CD4-positive, alpha-beta T cell treated with Interleukin-6 for 4 hours (primary cell): ENCODE measurements around the gene GHRL.
A peak's percentile ranks its signal among the peaks of the same experiment; 100 is the strongest.

ENCODE experiments used
- DNase-seq: peaks from one replicate; pipeline ENCODE4 v3.0.0-alpha.2; 2020; ENCODE audit warnings: mixed read lengths

The GHRL gene

DNA sequence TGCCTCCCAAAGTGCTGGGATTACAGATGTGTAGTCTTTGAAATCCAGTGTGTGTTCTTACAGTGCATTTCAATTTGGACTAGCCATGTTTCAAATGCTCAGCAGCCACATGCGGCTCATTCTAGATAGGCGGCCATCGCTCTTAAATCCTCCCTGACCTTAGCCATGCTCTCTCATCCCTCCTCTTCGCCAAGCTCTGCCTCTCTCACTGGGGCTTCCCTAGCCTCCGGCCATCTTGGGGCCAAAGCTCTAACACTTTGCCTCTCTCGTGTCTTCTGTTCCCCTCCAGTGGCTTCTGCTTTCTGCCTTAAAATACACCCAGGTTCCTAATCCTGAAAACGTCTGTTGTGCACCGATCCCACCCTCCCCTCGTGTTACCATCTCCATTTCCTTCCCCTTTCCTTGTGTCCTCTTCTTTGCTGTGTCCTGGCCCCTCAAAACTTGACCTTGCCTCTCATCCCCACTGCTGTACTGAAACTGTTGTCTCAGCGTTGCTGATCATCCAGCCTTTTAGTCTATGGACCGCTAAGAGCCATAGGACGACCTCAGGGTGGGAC lies 1.4 kb upstream of the GHRL start:
- no peak for DNase-seq

DNA sequence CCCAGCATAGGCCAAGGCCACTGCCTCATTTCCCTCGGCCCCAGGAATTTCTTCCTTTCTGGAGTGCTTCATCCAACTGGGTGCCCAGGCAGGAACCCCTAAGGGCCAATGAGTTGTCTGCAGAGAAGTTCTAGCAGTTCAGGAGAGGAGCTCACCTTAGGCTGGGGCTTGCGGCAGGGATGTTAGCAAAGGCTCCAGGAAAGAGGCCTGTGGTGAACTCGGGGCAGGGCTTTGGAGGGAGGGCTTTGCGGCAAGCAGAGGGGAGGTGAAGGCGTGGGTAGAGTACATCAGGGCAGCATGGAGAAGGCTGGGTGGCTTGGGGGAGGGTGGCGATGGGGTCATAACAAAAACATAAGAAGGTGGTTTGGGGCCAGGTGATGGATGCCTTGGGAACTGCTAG lies 1.1 kb downstream of the GHRL start:
- no peak for DNase-seq

DNA sequence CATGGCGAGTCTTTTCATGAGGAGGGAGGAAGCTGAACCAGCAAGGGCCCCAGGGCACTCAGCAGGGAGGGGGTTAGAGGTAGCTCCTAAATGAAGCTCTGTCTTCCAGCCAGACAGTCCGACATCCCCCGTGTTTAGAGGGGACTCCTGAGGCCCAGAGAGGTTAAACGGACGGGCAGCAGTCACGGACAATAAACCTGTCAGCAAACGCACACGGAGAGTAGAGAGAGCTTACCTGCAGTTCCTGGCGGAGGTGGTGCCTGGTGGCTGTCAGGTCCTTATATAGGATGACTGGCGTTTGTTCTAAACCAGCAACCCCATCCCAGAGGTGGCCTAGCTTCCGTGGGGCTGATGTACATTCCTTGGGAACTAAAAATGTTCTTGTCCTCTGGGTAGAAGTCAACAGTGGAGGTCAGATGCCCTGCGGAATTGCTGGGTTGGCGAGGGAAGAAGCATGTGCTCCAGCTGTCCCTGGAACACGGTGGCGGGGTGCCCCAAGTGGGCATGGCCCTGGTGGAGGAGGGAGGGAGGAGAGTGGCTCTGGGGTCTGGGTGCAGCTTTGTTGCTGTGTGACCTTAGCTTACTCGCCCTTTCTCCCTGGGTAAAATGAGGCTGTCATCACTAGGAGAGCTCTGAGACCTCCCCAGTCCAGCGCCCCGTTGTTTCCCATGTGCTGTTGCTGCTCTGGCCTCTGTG lies 2.1 kb downstream of the GHRL start:
- DNase-seq = no peak

DNA sequence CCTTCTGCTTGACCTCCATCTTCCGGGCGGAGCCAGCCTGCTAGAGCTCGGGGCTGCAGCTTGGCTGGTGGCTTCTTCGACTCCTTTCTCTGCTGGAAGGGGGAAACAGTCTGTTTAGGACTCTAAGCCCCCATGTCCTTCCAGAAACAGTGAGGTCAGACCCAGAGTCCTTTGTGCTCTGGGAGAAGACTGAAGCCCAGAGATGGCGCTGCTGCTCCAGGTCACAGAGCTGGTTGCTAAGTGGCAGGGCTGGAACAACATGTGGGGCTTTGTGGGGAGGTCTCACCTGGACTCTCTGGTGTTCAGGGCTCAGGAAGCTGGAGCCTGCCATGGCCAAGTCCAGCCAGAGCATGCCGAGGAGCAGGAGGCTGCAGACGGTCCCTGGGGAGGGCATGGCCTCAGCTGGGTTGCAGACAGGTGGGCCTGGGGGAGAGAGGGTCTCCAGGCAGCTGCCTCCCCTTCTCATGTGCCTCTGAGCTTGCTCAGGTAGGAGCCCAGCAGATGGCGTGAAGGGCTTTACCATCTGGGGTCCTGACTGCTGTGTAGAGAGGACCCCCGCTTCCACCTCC lies 2.9 kb downstream of the GHRL start:
- no peak for DNase-seq

DNA sequence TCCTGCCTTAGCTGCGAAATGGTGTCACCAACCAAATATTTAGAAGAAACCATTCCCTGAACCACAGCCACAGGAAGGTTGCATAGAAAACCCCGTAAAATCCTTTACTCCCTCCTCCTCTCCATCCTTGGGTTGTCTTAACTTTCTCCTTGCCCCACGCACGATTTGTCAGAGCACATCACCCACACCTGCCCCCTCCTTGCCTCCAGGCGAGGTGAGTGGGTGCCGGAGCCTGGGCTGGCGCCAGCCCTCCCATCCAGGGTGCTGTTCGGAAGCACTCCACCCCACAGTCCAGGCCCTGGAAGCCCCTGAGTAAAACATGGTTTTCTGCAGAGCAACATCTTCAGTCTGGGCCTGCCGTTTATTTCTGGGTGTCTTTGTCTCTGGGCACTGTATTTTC lies 3.7 kb downstream of the GHRL start:
- no peak for DNase-seq

DNA sequence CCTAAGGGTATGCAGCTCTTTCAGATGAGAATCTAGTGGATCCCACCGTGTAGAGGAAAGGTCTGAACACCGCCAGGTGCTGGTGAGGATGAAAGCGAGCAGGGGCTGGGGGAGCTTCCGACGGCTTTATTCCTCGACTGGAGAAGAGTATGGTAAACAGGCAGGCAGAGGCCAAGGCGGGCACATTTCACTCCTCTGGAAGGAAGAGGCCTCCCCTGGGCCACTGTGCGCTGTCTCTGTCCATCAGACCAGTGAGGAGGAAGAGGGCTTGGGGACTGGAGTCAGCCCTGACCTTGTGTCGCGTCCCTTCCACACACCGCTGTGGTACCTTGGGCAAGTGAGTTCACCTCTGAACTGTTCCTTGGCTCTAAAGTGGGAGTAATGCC lies 4.2 kb downstream of the GHRL start:
- no peak for DNase-seq

DNA sequence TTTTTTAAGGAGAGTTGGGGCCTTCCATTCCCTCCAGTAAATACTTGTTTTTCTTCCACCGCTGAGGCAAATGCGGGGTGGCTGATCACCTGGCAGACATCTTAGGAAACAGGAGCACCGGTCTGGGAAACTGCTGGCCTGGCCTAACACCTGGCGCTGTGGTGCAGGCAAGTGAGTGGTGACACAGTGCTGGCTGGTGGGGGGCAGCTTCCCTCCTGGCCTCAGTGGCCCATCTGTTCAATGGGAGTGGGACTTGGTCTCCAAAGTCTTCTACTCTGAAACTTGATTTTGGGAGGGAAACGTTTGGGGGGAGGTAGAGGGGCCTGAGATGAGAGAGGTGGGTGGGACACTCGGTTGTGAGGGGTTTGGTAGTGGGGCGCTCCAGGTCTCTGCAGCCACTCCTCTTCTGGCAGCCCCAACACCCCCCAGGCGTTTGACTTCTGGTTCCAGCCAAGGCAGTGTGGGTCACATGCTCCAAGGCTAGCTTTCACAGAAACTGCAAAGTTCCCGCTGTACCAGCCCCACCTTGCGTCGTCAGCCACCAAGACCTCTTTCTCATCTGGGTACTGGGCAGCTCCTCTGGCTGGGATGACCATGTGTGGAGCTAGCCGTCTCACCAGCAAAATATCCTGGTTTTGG lies 4.7 kb downstream of the GHRL start:
- DNase-seq = no peak

DNA sequence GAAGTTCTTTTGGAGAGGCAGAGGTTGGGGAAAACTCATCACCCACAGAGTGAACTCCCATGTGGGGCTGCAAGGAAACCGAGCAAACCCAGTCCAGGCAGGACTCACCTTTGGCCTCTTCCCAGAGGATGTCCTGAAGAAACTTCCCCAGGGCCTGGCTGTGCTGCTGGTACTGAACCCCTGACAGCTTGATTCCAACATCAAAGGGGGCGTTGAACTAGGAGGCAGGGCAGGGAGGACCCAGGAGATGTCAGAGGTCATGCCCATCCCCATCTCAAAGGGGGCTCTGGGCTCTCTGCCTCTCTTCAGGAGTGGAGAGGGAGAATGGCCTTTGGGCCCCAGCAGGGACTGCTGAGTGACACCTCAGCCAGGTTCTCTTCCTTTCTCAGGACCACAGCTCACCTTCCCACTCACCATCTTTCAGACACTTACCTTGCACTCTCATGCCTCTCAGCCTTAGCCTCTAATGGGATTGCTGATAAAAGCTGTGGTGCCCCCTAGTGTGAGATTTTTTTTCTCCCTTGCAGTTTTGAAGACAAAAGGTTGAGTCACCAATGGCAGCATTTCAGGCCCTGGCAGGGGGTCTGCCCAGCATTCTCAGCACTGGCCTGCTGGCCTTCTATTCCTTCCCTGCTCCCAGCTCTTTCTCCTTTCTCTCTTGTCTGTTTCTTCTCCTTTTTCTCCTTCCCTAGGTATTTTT lies 6.0 kb downstream of the GHRL start:
- DNase-seq = peak; percentile 59

DNA sequence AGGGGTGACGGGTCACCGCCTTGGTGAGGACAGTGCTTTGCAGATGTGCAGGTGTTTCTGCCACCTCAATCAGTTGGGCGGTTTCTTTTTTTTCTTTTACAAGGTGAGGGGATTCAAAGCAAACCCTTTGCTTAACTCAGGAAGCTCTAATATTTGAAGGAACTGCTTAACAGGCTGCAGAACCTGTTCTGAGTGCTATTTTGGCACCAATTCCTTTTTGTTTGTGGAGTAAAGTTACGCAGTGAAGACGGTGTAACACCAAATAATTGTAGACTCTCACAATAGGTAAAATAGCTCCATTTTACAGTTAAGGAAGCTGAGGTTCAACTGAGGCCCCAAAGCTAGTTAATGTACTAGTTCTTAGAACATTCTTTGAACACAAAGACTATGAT lies 6.6 kb downstream of the GHRL start:
- no peak for DNase-seq

DNA sequence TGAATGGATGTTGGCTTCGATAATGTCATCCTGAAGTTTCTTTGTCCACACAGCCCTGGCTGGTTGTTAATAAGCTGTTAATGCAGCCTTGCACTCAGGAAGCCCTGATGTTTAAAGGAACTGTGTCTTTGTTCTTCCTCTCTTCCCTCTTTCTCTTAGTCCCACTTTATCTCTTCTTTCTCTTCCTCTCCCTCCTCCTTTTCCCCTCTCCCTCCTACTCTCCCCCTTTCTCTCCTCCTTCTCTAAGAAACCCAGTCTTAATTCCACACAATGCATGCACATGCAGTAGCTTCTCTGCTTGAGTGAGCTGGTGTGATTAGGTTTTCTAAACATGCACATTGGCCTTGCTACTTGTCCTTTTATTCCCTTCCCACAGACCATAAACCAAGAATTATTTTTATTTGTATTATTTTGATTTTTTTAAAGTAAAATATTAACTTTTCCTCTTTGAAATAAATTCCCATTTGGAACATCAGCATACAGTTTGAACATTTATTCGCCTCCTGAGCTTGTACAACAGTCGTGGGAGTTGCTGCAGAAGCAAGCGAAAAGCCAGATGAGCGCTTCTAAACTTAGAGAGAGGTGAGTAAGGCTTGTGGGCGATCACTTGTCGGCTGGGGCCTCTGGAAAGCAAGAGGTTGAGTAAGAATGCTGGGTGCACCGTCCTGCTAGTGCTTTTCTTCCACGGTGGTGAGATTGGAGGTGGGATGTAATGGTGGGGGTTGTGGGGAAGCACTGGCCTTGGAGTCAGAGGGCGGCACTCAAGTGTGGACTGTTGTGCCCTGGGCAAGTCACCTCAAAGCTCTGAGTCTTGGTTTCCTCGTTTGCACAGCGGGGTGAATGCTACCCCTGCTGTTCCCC lies 7.2 kb downstream of the GHRL start:
- no peak for DNase-seq

DNA sequence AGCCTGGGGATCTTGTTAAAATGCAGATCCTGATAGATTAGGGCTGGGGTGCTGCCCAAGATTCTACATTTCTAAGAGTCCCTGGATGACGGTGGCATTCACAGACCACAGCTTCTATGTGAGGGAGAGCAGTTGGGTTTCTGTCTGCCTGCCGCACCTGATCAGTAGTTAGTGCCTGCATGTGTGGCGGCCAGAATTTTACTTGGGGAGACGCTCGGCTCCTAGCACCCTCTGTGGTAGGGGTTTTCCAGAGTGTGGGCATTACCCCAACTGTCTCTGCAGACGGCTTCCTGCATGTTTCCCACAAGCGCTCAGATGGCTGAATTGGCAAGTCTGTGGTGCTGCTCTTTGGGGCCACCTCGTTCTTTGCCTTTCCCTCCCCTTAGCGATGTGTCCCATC lies 8.3 kb downstream of the GHRL start:
- DNase-seq = peak; percentile 36

DNA sequence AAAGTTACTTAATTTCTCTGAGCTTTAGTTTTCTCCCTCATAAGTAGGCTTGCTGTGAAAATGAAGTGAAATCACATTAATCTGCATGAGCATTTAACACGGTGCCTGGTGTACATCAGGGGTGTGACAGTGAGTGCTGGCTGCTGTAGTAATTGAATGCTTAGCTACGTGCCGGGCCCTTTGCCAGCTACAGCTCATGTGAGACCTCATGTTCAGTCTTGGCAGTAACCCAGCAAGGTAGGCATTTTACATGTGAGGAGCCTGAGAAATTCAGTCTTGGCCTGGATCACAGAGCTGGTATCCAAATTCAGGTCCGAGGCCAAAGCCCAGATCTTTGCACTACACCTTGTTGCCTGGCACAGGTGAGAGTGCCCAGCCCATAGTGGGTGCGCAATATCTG lies 9.1 kb downstream of the GHRL start:
- no peak for DNase-seq

DNA sequence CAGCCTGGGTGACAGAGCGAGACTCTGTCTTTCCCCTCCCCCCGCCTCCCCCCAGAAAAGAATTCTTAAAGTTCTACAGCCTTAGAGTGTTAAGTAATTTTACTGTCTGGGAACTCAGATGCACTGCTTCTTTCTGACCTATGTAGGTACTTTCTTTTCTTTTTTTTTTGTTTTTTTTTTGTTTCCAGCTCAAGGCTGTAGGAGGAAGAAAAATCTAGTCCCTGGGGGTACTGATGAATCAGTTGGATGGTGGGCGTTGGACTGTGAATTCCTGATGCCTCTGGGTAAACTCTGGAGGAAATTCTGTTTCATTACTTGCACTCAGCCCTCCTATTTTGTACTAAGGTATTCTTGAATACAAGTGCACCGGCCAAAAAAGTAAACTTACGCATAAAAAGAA lies 10.8 kb downstream of the GHRL start:
- no peak for DNase-seq

DNA sequence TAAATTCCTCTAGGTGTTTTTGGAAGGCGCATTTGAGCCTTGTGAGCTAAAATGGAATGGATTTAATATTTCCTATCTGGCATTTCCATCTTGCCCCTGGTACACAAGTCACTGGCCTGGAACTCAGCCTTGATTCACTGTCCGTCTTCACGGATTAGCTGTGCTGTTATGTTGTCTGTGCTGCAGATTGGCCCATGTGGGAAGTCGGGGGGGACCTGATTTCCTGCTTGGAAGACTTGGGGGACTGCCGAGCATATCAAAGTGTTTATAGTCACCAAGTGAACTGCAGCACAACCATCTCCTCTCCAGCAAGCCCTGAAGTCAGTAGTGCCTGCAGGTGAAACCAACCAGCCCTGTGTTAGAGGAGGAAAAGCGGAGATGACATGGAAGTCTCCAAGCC lies 12.2 kb downstream of the GHRL start:
- no peak for DNase-seq

DNA sequence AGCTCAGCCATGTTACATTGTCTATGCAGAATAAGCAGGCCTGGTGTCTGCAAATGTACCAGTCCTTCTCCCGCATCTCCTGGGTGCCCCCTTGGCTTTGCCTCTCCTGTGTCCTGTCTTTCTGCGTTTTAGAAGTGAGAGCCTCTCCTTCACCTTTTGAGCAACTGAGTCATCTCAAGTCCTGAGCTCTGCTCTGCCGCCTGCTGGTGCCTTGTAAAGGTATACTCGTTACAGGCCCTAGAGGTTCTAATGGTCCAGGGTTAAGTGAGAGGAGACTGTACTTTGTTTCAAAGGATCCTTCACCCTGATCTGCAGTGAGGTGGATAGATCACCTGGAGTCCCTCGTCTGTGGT lies 12.6 kb downstream of the GHRL start:
- peak; percentile 26 for DNase-seq

DNA sequence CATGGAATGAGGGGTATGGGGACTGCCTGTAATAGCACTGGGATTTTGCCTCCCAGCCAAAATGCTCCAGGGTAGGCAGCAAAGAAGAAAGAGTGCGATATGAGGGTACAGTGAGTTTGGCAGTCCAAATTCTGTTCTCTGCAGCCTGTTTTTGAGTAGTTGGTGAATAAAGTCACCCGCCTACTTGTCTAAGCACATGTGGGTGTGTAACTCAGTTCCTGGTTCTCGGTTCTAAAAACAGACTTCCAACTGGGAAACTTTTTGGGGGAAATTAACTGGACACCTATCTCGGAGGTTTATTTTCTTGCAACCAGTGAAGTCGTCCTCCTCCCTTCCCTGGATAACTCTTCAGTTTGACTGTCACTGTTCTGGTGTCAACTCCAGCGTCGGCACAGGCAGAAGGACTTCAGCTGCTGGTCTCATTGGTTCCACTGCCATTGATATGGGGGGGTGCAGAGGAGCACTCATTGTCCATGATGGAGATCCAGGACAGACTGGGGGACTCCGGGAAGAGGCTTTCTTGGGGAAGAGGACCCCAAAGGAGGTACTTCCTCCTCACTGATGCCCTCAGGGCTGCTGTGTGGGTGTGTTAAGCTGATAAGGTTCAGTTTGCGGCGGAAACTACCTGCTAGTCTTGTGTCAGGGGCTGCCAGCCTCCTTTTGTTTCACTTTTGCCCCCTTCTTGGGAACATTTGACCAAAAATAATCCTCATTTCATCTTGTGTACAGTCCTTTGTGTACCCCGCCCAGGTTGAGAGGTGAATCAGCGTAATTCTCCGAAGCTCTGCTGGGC lies 13.2 kb downstream of the GHRL start:
- DNase-seq = no peak

DNA sequence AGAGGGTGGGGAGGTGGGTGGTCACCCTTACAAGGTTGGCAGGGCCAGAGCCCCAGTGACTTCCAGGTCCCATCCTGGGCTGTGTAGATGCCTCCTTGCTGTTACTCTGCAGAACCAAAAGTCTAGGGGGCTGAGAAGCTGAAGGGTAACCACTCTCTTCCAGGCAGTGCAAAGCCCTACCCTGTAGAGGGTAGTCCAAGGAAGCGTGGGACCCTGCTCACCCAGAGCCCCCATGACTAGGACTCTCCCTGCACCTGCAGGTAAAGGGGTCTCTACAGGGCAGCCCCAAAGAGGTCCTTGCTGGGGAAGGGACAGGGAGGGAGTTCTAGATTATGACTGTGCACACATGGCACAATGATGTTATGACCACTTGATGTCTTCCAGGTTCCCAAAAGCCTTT lies 14.2 kb downstream of the GHRL start:
- DNase-seq = no peak

DNA sequence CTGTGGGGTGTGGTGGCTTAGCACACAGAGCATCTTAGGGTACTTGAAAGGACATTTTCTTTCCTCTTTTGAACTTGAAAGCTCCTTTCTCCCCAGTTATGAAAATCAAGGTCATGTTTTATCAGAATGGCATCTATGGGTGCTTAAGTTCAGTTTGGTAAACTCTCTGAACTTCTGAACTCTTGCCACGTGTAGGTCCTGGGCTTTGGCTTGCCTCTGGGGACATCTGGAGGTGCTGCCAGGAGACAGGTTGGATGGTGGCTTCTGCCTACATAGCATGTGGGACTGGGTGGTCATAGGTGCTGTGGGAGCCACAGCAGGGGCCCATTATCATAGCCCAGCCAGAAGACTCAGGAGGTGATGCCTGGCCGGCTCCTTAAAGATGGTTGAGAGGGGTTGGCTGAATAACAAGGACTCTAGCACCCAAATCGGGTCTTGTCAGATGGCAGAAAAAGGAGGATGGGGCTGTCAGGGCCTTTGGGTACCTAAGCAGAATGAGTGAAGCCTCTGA lies 15.6 kb downstream of the GHRL start:
- DNase-seq = no peak

DNA sequence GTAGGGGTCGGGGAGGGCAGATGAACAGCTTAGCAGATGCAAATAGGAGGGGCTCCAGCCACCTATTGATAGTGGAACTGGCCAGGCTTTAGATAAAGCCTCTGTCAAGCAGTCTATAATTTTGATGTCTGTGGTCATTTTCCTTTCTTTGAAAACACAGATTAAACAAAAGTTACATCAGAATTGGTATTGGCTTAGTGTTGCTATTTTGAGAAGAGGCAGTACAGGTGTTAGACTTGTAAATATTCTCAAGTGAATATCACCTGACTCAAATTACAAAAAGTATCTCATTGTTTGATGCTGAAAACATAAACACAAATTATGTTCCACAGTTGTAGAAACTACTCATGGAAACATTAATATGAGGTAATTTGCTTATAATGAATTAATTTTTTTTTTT lies 18.1 kb downstream of the GHRL start:
- DNase-seq = no peak

DNA sequence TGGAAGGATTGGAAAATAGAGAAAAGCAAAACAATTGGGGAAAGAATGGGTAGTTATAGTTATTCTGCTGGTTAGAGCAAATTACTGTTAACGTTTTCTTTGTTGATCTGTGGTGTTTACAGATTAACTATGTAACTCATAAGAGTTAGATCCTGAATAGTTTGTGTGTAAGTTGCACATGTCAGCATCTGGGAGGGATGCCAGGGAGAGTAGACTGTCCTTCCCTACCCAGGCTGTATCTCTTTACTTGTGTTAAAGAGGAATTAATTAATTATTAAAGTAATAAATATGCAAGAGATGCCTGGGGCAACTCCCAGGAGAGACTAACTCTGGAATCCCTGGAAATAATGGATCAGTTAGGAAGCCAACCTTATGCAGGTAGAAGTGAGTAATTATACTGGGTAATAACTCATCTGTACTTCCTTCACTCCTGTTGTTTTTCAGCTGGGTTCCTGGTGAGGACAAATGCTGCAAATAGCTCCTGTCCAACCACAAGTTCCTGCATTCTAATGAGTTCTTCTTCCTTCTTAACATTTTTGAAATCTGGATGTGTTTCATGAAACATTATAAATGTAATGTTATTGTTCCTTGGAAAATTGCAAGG lies 18.9 kb downstream of the GHRL start:
- no peak for DNase-seq

DNA sequence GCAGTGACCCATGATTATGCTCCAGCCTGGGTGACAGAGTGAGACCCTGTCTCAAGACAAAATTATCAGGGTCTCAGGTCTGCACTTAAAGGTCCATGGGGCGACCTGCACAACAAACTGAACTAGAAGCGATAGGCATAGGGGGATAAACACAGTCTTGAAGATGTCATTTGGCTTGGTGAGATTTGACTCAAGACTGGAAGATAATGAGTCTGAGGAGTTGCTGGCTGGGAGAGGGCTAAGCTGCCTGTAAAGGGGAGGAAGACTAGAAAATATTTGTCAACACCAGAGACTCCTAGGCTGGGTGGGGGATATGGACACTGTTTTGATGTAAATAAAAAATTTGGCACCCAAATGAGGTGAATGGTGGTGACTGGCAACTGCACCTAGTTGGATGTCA lies 19.8 kb downstream of the GHRL start:
- no peak for DNase-seq
